Cerebellar nuclear complex (tissue), 1 donor: ENCODE measurements around the gene RAPGEFL1.
A peak's percentile ranks its signal among the peaks of the same experiment; 100 is the strongest.
"Not testable (repeated sequence)": the region's sequence is repeated elsewhere in the genome, so short reads cannot be mapped to it uniquely, and the experiment has no call there.

ENCODE experiments used
- DNase-seq, 2 experiments: peaks; one replicate each; lab custom pipeline; 2025; lab: John Stamatoyannopoulos, UW

RAPGEFL1 gene

DNA sequence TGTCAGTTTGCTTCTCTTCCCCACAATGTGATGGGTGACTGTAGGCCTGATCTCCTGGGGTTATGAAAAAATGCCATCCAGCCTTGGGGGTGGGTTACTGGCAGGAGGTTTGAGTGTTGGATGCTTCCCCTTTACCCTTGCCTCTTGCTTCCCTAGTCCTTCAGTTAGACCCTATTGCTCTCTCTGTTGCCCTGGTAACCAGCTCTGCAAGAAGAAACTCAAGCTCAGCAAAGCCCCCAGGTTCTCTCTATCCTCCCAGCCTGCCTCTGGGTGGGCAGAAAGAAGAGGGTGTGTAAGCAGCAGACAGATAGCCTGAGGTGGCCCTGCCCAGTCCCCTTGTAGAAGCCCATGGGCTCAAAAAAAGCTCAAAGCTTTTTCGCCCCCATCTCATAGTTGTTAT is 2.8 kb upstream of the RAPGEFL1 start:
- DNase-seq, result no peak

DNA sequence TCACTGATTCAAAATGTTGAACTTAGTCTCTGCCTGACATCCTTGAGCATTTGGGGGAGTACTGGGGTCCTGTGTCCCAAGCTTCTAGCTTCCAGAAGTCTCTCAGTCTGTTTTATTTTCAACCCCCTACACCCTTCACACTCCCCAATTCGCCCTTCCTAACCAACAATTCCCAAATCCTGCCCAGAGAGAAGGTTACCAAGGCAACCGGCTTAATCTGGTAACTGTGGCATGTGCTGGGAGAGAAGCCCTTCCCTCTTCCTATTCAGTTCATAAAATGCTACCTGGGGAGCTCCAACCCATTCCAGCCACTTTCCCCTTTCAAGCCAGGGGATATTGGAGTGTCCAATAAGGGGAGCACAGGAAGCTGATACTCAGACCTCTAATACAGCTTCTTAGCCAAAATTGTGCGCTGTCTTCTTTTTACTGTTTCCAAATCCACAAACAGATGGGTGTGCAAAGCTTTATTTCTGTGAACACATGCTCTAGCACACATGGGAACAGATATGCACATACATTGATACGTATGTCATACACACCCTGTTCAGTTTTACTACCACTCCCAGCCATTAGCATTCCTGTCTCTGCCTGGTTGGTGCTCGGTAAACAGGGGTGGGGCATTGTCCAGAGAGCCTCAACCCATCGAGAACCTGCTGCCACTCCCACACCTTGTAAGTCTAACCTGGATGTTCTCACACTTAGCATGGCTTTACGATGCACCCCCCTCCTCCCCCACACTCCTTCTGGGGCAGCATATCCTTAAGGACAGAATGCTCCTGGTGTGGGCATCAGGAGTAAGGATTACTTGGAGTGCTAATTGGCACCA is 1.1 kb upstream of the RAPGEFL1 start:
- DNase-seq, result no peak

DNA sequence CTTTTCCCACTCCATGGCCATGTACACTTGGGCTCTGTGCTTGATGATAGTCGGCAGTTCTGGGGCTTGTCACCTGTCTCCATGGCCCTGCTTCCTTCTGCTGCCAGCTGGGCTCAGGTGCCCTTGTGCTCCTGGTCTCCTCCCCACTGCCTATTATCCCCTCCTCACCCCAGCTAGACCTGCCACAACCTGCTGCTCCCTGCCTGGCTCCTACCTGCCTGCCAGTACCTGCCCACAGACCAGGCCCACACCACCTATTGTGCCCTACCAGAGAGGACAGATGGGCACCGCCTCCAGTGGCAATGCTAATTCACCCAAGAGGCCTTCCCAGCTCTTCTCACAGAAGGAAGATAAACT is 538 bp upstream of the RAPGEFL1 start:
- no peak for DNase-seq

DNA sequence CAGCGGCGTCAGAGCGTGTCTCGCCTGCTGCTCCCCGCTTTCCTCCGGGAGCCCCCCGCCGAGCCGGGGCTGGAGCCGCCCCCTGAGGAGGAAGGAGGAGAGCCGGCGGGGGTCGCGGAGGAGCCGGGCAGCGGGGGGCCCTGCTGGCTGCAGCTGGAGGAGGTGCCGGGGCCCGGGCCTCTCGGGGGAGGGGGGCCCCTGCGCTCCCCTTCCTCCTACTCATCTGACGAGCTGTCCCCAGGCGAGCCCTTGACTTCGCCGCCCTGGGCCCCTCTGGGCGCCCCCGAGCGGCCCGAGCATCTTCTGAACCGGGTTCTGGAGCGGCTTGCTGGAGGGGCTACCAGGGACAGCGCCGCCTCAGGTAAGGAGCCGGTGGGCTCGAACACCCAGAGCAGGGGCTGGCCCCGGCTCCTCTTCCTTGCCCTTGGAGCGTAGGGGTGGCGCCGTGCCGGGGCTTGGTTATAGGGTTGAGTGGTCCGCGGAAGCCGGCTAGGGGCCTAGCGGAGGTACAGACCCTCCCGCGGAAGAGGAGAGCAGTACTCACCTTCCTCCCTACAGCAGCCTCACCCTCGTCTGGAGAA is 841 bp downstream of the RAPGEFL1 start:
- no peak for DNase-seq

DNA sequence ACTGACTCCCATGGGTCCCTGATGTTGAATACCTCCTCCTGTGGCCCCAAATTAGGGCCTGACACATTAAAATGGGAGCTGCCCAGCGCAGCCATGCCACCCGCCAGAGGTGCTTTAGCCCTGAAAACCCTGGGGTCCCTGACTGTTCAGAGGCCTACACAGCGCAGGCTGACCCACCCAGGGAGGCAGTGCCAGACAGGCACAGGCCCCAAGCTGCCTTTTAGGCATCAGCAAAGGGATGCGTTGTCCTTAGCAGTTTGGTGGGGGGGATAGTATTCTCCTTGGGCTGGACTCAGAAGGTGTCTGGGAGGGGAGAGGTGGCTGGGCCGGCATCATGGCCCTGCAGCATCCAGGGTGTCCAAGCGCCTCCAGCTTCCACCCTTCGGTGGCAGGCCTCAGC is 1.4 kb downstream of the RAPGEFL1 start:
- no peak for DNase-seq

DNA sequence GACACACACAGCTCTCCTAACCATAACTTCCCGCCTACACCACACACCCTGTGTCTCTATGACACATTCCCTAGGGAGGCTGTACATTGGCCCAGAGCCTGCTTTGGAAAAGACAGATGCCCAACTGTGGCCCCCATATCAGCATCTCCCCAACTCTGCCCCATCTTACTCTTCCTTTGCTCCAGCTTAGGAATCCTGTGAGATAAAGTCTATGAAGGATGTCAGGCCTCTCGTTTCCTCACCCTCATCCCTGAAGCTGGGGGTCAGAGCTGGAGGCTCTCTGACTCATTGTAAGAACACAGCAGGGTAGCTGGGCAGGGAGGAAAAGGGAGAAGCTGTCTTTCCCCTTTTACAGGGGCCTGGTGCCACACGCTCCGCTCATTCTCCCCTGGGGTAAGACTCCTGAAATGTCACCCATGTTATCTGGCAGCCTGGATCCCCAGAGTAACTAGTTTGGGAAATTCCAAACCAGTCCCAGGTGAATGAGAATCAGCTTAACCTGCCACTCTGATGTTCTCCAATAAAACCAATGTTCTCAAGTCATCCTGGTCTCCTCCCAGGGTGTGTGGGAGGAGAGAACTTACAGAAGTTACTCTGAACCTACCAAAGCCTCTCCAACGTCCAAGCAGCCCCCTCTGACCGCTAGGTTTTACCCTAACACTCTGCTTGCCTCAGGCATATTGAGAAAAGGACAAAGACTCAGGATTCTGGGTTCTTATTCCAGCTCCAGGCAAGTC is 2.8 kb downstream of the RAPGEFL1 start:
- no peak for DNase-seq

DNA sequence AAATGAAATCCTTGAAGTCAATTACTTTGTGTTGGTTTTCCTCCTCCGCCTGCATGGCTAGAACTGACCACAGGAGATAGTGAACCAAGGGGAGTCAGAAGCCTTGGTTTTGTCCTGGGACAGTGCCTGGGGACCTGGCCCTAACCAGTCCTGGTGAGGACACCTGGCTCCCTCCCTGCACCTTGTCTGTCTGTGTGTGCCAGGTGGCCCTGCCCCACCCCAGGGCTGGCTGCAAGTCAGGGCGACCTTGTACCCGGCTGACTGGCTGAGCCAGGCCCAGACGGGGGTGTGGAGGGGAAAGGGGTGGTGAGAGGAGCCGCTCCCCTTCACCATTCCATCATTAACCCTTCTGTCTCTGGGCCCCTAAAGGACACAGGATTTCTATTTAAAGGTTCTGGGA is 3.4 kb downstream of the RAPGEFL1 start:
- no peak for DNase-seq

DNA sequence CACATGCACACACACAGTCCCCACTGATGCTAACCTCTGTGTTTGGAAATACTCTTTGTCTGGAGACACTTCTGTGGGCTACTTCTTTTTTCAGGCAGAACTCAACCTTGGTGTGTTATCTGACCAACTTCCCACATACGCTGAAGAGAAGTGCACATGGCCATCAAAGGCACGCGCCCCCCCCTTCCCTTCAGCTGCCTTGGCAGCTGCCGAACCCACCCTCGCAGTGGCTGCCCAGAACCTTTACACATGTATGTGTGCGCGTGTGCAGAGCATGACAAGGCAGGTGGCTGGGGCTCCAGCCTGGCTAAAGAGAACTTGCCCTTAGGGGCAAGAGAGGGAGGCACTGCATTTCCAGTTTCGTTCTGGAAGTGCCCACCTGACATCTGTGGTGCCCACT is 3.9 kb downstream of the RAPGEFL1 start:
- DNase-seq, result no peak

DNA sequence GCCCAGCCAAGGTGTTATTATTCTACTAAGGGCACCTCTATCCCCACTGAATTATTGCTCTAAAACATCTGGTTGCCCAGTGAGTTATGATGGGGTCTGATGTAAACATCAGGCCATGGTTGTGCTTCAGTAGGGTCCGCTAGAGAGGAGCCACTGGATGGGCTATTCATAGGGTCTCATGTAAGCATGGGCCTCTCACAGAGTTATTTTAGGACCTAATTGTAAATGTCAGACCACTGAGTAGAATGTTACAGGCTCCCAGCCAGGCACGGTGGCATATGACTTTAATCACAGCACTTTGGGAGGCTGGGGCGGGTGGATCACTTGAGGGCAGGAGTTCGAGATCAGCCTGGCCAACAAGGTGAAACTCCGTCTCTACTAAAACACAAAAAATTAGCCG is 5.3 kb downstream of the RAPGEFL1 start:
- no peak for DNase-seq

DNA sequence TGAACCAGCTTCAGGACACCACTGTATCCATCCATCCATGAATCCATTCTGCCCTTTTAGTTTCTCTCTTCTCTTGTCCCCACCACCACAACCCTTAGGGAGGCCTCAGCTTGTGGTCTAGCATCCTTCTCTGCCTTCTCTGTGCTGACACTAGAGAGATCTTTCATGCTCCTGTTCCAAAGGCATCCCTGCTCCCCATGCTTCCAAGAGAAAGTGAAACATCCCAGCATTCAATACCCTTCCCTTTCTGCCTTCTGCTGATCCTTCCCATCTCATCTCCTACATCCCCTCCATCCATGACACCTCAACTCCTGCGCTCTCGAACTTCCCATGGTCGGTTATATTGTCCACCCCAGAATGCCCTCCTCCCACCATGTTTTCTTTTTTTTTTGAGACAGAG is 10.0 kb downstream of the RAPGEFL1 start:
- DNase-seq, result no peak

DNA sequence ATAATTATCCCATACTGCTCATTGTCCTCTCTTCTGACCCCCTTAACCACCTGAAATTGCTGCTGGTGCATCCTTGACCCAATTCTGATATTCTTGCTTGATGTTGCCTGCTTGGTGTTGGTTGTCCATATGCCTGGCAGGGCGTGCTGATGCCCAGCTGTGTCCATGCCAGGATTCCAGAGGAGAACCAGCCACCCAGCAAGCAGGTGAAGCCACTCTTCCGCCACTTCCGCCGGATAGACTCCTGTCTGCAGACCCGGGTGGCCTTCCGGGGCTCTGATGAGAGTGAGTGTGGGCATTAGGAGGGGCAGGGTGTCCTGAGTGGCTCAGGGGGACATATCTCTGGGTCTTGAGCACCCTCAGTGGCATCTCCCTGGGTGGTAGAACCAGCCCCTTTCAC is 11.4 kb downstream of the RAPGEFL1 start:
- DNase-seq, result no peak

DNA sequence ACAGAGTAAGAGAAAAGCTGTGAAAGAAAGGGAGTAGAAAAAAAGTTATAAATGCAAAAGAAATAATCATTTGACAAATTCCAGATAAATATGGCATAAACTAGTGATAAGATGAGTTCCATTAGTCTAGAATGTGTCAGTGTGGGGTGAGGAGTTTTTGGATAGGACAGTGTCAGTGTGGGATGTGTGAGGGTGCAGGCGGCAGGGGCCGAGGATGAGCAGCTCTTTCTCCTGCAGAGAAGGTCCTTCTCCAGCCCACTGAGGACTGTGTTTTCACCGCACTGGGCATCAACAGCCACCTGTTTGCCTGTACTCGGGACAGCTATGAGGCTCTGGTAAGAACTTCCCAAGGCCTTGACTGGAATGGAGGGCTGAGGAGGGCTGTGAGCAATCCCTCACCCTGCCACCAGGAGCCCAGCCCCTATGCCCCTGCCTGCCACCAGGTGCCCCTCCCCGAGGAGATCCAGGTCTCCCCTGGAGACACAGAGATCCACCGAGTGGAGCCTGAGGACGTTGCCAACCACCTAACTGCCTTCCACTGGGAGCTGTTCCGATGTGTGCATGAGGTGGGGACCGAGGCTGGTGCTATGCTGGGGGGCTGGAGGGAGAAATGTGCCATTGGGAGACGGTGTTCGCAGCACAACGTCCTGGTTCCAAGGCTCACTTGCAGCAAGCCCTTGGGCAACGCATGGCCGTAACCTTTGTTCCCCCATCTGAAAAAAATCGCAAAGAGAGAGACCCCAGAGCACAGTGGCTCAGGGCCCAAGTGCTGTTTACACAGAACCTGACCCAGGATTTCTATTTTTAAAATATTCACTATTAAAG is 13.1 kb downstream of the RAPGEFL1 start:
- DNase-seq, result no peak

DNA sequence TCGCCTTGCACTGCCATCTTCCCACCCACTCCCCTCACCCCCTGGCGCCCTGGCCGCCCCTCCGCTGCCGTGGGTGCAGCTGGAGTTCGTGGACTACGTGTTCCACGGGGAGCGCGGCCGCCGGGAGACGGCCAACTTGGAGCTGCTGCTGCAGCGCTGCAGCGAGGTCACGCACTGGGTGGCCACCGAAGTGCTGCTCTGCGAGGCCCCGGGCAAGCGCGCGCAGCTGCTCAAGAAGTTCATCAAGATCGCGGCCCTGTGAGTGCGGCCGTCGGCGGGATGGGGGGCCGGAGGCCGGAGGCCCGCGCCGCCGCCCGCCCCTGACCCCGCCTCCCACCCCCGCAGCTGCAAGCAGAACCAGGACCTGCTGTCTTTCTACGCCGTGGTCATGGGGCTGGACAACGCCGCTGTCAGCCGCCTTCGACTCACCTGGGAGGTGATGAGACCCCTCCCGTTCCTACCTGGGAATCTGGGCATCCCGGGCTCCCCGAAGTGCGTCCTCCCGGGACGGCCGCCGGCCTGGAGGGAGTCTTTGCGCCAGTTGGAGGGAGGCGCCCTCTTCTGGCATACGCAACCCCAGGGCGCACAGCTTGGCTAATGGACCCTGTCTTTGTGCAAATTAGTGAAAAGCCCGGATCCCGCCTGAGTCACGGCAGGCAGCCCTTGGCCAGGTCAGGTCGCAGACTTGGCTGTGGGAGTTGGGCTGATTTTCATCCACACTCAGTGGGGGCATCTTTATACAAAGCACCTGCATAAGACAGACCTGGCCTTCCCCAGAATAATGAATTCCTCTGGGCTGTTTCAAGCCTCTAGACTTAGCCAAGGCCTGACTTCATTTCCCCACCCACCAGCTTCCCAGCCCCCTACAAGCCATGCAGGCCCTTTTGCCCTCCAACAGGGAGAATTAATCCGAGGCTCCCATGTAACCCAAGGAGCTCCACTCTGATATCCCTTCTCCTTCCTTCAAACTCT is 14.3 kb downstream of the RAPGEFL1 start:
- peak in 1 of 2 experiments; percentile 53 for DNase-seq

DNA sequence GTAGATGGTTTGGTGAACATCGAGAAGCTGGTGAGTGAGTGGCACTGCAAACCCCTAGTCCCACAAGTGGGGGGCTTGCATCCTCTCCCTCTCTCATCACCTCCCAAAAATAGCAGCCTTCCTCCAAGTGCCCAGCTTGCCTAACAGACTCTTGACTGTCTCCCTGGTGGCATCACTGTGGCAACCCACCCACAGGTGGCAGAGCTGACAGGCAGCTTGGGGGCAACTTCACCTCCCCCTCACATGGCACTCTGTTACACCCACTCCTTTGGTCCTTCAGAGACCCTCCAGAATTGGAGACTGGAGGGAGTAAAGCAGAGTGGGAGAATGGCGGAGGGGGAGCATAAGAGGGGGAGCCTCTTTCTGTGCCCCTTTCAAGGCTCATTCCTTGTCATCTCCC is 15.7 kb downstream of the RAPGEFL1 start:
- no peak for DNase-seq

DNA sequence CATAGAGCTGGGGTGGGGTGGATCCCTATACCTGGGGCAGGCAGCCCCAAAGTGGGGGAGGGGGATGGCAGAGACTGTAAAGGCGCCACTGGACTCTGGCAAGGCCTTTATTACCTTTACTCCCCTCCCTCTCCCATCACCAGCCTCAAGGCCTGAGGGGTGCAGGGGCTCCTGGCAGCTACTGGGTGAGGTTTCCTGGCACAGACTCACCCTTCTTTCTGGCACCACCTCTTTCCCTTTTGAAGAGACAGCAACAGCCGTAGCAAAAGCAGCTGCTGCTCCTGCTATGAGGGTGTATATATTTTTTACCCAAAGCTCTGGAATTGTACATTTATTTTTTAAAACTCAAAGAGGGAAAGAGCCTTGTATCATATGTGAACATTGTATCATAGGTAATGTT is 17.6 kb downstream of the RAPGEFL1 start:
- DNase-seq, result no peak

DNA sequence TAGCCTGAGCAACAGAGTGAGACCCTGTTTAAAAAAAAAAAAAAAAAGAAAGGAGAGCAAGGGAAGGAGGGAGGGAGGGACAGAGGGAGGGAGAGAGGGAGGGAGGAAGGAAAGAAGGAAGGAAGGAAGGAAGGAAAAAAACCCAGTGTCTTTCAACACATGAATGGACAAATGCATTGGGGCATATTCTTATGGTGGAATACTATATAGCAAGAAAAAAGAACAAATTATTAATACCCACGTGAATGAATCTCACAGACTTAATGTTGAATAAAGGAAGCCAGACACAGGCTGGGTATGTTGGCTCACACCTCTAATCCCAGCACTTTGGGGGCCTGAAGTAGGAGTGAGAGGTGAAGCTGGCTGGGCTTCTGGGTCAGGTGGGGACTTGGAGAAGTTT is 20.3 kb downstream of the RAPGEFL1 start:
- DNase-seq, result no peak

DNA sequence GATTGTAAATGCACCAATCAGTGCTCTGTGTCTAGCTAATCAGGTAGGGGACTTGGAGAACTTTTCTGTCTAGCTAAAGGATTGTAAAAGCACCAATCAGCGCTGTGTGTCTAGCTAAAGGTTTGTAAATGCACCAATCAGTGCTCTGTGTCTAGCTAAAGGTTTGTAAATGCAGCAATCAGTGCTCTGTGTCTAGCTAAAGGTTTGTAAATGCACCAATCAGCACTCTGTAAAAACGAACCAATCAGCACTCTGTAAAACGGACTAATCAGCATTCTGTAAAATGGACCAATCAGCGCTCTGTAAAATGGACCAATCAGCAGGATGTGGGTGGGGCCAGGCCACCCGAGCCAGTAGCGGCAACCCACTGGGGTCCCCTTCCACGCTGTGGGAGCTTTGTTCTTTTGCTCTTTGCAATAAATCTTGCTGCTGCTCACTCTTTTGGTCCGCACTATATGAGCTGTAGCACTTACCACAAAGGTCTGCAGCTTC is 20.7 kb downstream of the RAPGEFL1 start:
- DNase-seq, result not testable (repeated sequence)

DNA sequence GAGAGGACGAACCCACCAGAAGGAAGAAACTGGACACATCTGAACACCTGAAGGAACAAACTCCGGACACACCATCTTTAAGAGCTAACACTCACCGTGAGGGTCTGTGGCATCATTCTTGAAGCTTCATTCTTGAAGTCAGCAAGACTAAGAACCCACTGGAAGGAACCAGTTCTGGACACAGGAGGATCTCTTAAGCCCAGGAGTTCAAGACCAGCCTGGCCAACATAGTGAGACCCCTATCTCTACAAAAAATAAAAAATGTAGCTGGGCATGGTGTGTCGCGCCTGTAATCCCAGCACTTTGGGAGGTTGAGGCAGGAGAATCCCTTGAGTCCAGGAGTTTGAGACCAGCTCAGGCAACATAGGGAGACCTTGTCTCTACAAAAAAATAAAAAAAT is 21.3 kb downstream of the RAPGEFL1 start:
- no peak for DNase-seq

DNA sequence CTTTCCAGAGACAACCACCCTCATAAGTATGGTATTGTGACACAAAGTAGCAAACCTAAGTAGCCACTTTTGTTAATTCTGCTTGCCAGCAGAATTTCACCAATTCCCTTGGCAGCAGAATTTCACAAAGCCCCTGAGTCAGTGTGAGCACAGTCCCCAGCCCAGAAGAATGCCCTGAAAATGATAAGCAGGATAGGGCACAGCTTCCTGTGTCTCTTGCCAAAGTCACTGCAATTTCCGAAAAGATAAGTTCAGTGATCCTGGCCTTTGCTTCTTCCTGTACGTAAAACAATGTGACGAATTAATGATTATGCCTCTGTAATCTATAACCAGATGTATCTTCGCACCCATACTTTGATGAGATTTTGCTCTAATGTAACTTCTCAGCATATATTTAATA is 25.9 kb downstream of the RAPGEFL1 start:
- no peak for DNase-seq

DNA sequence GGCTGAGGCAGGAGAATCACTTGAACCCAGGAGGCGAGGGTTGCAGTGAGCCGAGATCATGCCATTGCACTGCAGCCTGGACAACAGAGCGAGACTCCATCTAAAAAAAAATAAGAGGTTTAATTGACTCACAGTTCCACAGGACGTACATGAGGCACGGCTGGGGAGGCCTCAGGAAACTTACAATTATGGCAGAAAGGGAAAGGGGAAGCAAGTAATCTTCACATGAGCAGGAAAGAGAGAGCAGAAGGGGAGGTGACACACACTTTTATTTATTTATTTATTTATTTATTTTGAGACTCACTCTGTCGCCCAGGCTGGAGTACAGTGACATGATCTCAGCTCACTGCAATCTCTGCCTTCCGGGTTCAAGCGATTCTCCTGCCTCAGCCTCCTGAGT is 28.9 kb downstream of the RAPGEFL1 start:
- not testable (repeated sequence) for DNase-seq
